ENCODE results near the gene UBE2Z. TPM values are rescaled to one million over a fixed set of nuclear protein-coding genes. Genes with fewer than 3 reads are reported as not detected.

UBE2Z gene
- total and polyA plus RNA-seq, 2 of the 13 experiments (the other 11 are each of a cell fraction or from before 2014, with no cell fraction given), result 63.2 to 122 TPM

- TF ChIP-seq ZNF362 (CRISPR knock-in tag; IDR thresholded peaks at IDR 0.05; ENCODE audit: borderline replicate concordance) (peak; percentile 93), DRAP1 (CRISPR knock-in tag; IDR thresholded peaks at IDR 0.05) (0 out of 2 replicates have a peak, but pooled peaks have one; percentile 19), ZNF562 (CRISPR knock-in tag; IDR thresholded peaks at IDR 0.05; ENCODE audit: borderline replicate concordance) (no peak), ZBTB7B (CRISPR knock-in tag; IDR thresholded peaks at IDR 0.05) (no peak), ZBTB42 (CRISPR knock-in tag; IDR thresholded peaks at IDR 0.05) (no peak), POLR2AphosphoS5 (IDR thresholded peaks at IDR 0.05; ENCODE audit: low read depth, low read length) (no peak), POGZ (CRISPR knock-in tag; IDR thresholded peaks at IDR 0.05) (no peak), NR2C2 (CRISPR knock-in tag; IDR thresholded peaks at IDR 0.05; ENCODE audit: borderline replicate concordance) (no peak), ZNF512 (CRISPR knock-in tag; IDR thresholded peaks at IDR 0.05) (no peak), NONO (IDR thresholded peaks at IDR 0.05) (no peak), NONO (CRISPR knock-in tag; conservative IDR thresholded peaks at IDR 0.05) (peak; percentile 41; the same call in 1 of the 2 replicates), MEIS2 (CRISPR knock-in tag; IDR thresholded peaks at IDR 0.05) (no peak), ZNF574 (CRISPR knock-in tag; IDR thresholded peaks at IDR 0.05) (peak; percentile 38; the same call in 1 of the 2 replicates), REL (CRISPR knock-in tag; conservative IDR thresholded peaks at IDR 0.05) (no peak), ZNF556 (CRISPR knock-in tag; IDR thresholded peaks at IDR 0.05; ENCODE audit: borderline replicate concordance) (no peak), CHCHD3 (CRISPR knock-in tag; IDR thresholded peaks at IDR 0.05) (no peak), NCOA5 (CRISPR knock-in tag; IDR thresholded peaks at IDR 0.05) (no peak), MXD3 (CRISPR knock-in tag; IDR thresholded peaks at IDR 0.05) (no peak), BORCS8-MEF2B (CRISPR knock-in tag; IDR thresholded peaks at IDR 0.05) (peak; percentile 49; the same call in 1 of the 2 replicates), FOSL2 (CRISPR knock-in tag; IDR thresholded peaks at IDR 0.05) (0 out of 2 replicates have a peak, but pooled peaks have one; percentile 17)
These were observed 29.0 kb upstream of the UBE2Z start (continued) for GRCh38 chr17:48878920-48879898.

Data from HepG2 (cell line).